DND-41 (cell line): ENCODE data around the gene ASPSCR1.

Source experiments
- ATAC-seq: fragments of 200-7000 bp; cut with Tn5 transposase; 3 replicates; pipeline ENCODE4 v1.9.1; 2021; ENCODE audit warnings: low read depth; ENCODE audit not compliant: insufficient read depth
- DNase-seq: peaks from one replicate; pipeline ENCODE4 v3.0.0-alpha.2; 2020
- H2AFZ ChIP-seq: 2 replicates; pipeline ENCODE4 v1.6.0; 2012; ENCODE audit warnings: low read depth, low read length
- H3K27ac ChIP-seq: 2 replicates; pipeline ENCODE4 v1.5.1; 2012; ENCODE audit warnings: low read length, inconsistent platforms
- H3K27me3 ChIP-seq: fragments of 200-600 bp; sonication (generic); 2 replicates; pipeline ENCODE4 v1.6.0; 2012; ENCODE audit warnings: low read length, mild to moderate bottlenecking, inconsistent platforms; ENCODE audit not compliant: insufficient read depth, poor library complexity
- H3K36me3 ChIP-seq: 2 replicates; pipeline ENCODE4 v1.5.1; 2012; ENCODE audit warnings: low read length, inconsistent platforms; ENCODE audit not compliant: insufficient read depth
- H3K4me1 ChIP-seq: 2 replicates; pipeline ENCODE4 v1.5.1; 2012; ENCODE audit warnings: mild to moderate bottlenecking, low read length; ENCODE audit not compliant: insufficient read depth
- H3K4me2 ChIP-seq: 2 replicates; pipeline ENCODE4 v1.6.0; 2012; ENCODE audit warnings: mild to moderate bottlenecking, moderate library complexity, low read length, inconsistent platforms; ENCODE audit not compliant: insufficient read depth
- H3K4me3 ChIP-seq, 2 experiments: fragments of 200-600 bp in 1 of 2; shearing (Covaris generic) in 1 of 2; 2 replicates each; pipeline ENCODE4 v1.5.1; 2012 to 2016; ENCODE audit warnings: inconsistent platforms in 2 of 2, low read length in 2 of 2, mild to moderate bottlenecking in 2 of 2, low read depth in 1 of 2, moderate library complexity in 1 of 2
- H3K79me2 ChIP-seq: 2 replicates; pipeline ENCODE4 v1.6.0; 2012; ENCODE audit warnings: low read length, inconsistent platforms; ENCODE audit not compliant: insufficient read depth
- H3K9ac ChIP-seq: 2 replicates; pipeline ENCODE4 v1.6.0; 2012; ENCODE audit warnings: low read depth, mild to moderate bottlenecking, inconsistent platforms, low read length, moderate library complexity
- H3K9me3 ChIP-seq: 2 replicates; pipeline ENCODE4 v1.5.1; 2012; ENCODE audit warnings: low read length, moderate library complexity, mild to moderate bottlenecking, inconsistent platforms; ENCODE audit not compliant: insufficient read depth, severe bottlenecking
- H4K20me1 ChIP-seq: 2 replicates; pipeline ENCODE4 v1.6.0; 2012; ENCODE audit warnings: low read length; ENCODE audit not compliant: insufficient read depth
- CTCF ChIP-seq: IDR thresholded peaks from 2 replicates; pipeline ENCODE4 v1.5.1; 2012; ENCODE audit warnings: borderline replicate concordance, low read length, moderate library complexity, mild to moderate bottlenecking; ENCODE audit not compliant: poor library complexity, severe bottlenecking; ENCODE audit errors: extremely low read depth
- EZH2 ChIP-seq: IDR thresholded peaks from 3 replicates; pipeline ENCODE4 v1.6.1; 2012; ENCODE audit warnings: borderline replicate concordance, low read depth, mild to moderate bottlenecking, moderate library complexity, low read length, inconsistent platforms; ENCODE audit not compliant: severe bottlenecking

Gene ASPSCR1

GRCh38 chr17:81983639-81984373, 6.4 kb downstream of the ASPSCR1 start:
- no peak overlapping the region for H3K4me2 ChIP-seq
- DNase-seq = no peak
- H4K20me1 ChIP-seq = 0 out of 2 replicates have a peak, but pooled peaks cover 8% of the 10 kb centered on the region
- no peak overlapping the region for H3K9ac ChIP-seq
- TF ChIP-seq EZH2 (no peak), CTCF (no peak)
- 0 out of 2 replicates have a peak, but pooled peaks cover 3% of the 10 kb centered on the region for H3K79me2 ChIP-seq
- no peaks in the 10 kb centered on the region for H3K9me3 ChIP-seq
- no peak overlapping the region for H2AFZ ChIP-seq
- H3K27ac ChIP-seq = no peak overlapping the region
- no peaks in the 10 kb centered on the region for H3K27me3 ChIP-seq
- no peak for ATAC-seq
- no peak overlapping the region for H3K4me3 ChIP-seq
- peaks cover 14% of the 10 kb centered on the region for H3K4me1 ChIP-seq
- H3K36me3 ChIP-seq = peaks cover 43% of the 10 kb centered on the region

GRCh38 chr17:81984773-81985410, 7.5 kb downstream of the ASPSCR1 start:
- no peak for DNase-seq
- no peaks in the 10 kb centered on the region; the same call in 1 of the 2 replicates for H3K79me2 ChIP-seq
- peaks cover 13% of the 10 kb centered on the region; the same call in 1 of the 2 replicates for H4K20me1 ChIP-seq
- no peak overlapping the region for H3K27ac ChIP-seq
- no peak overlapping the region for H3K4me2 ChIP-seq
- no peak overlapping the region for H3K9ac ChIP-seq
- no peak overlapping the region for H3K4me3 ChIP-seq
- H3K27me3 ChIP-seq = no peaks in the 10 kb centered on the region
- H3K9me3 ChIP-seq = no peaks in the 10 kb centered on the region
- TF ChIP-seq CTCF (no peak), EZH2 (no peak)
- H3K36me3 ChIP-seq = peaks cover 37% of the 10 kb centered on the region
- peaks cover 7% of the 10 kb centered on the region for H3K4me1 ChIP-seq
- no peak overlapping the region for H2AFZ ChIP-seq
- no peak for ATAC-seq

- Histone ChIP-seq H4K20me1 (peaks cover 22% of the 10 kb centered on the region; the same call in 1 of the 2 replicates), H3K36me3 (peaks cover 31% of the 10 kb centered on the region), H3K9me3 (no peaks in the 10 kb centered on the region), H3K27ac (no peak overlapping the region), H3K4me1 (no peaks in the 10 kb centered on the region), H3K79me2 (peaks cover 5% of the 10 kb centered on the region; the same call in 1 of the 2 replicates), H3K27me3 (no peaks in the 10 kb centered on the region), H3K9ac (no peak overlapping the region), H2AFZ (no peak overlapping the region), H3K4me3 (no peak overlapping the region), H3K4me2 (no peak overlapping the region)
- ATAC-seq = no peak
- no peak for DNase-seq
- TF ChIP-seq EZH2 (no peak), CTCF (no peak)
These were observed 9.2 kb downstream of the ASPSCR1 start for GRCh38 chr17:81986606-81987005.
